ENCODE results near the gene AQP3. TPM values are rescaled to one million over a fixed set of nuclear protein-coding genes. Genes with fewer than 3 reads are reported as not detected.

The AQP3 gene
- total and polyA plus RNA-seq, 2 of the 13 experiments (the other 11 are each of a cell fraction or from before 2014, with no cell fraction given): 1.4 to 5.5 TPM

DNA sequence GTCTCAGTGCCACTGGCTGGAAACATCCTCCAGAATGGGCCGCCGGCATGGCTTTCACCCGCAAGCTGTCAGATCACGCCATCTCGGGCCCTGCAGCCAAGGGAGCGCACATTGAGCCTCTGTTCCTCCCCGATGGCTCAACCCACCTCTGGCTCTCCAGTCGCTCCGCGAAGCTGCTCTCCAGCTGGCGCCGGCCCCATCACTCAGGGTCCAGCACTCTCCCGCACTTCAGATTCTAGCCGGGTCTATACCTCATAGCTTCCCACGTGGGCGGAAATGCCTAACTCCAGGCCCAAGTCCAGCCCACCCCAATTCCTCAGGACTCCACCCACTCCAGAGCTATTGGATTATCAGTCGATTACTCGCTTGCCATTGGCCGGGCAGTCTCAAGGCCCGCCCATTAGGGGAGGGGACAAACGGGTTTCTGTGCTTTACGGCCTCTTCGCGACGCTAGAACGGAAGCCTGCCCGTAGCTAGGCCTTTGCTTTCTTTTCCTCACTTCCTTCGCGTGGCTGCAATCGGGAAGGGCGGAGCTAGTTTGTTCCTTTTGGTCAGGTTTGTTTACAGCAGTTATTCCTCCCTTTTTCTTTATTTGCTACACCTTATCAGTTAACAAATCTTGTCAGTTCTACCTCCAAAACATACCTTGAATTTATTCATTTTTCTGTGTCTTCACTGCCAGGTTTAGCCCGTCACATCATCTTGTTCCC, 26.4 kb upstream of the AQP3 start, which contains the start of gene NOL6 (continued):
- TF ChIP-seq ZNF891 (CRISPR knock-in tag; IDR thresholded peaks at IDR 0.05) (peak; percentile 80; the same call in 1 of the 2 replicates), PAWR (CRISPR knock-in tag; IDR thresholded peaks at IDR 0.05; ENCODE audit: borderline replicate concordance) (no peak), ZMAT5 (CRISPR knock-in tag; IDR thresholded peaks at IDR 0.05; ENCODE audit: borderline replicate concordance, low read depth) (no peak), KDM1A (CRISPR knock-in tag; IDR thresholded peaks at IDR 0.05) (no peak), ZNF251 (CRISPR knock-in tag; IDR thresholded peaks at IDR 0.05) (no peak), KLF16 (CRISPR knock-in tag; IDR thresholded peaks at IDR 0.05) (peak in 1 of 2 experiments; percentile 76; a peak in 1 of 4 replicates), POGZ (CRISPR knock-in tag; IDR thresholded peaks at IDR 0.05) (peak; percentile 68), ARNT2 (CRISPR knock-in tag; IDR thresholded peaks at IDR 0.05; ENCODE audit: low read depth) (no peak), ZNF652 (CRISPR knock-in tag; IDR thresholded peaks at IDR 0.05; ENCODE audit: borderline replicate concordance, low read depth) (no peak), ELF4 (CRISPR knock-in tag; IDR thresholded peaks at IDR 0.05; ENCODE audit: borderline replicate concordance) (peak; percentile 66; the same call in 1 of the 2 replicates), ZMYM4 (CRISPR knock-in tag; IDR thresholded peaks at IDR 0.05) (peak; percentile 79), ZNF274 (CRISPR knock-in tag; IDR thresholded peaks at IDR 0.05) (no peak; the same call in 1 of the 2 replicates), NPAS2 (CRISPR knock-in tag; IDR thresholded peaks at IDR 0.05; ENCODE audit: borderline replicate concordance) (no peak), CAMTA2 (CRISPR knock-in tag; IDR thresholded peaks at IDR 0.05; ENCODE audit: borderline replicate concordance) (no peak), DRAP1 (CRISPR knock-in tag; IDR thresholded peaks at IDR 0.05) (peak; percentile 85), ZNF552 (CRISPR knock-in tag; IDR thresholded peaks at IDR 0.05; ENCODE audit: borderline replicate concordance) (no peak), GLMP (CRISPR knock-in tag; IDR thresholded peaks at IDR 0.05; ENCODE audit: borderline replicate concordance) (no peak), HOXD1 (CRISPR knock-in tag; IDR thresholded peaks at IDR 0.05) (no peak), MNT (IDR thresholded peaks at IDR 0.05) (peak; percentile 87), ZNF431 (CRISPR knock-in tag; IDR thresholded peaks at IDR 0.05; ENCODE audit: borderline replicate concordance, low read depth) (no peak)
- TF ChIP-seq, protein P1, sequence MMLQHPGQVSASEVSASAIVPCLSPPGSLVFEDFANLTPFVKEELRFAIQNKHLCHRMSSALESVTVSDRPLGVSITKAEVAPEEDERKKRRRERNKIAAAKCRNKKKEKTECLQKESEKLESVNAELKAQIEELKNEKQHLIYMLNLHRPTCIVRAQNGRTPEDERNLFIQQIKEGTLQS (CRISPR knock-in tag; IDR thresholded peaks at IDR 0.05): no peak
- TF ChIP-seq, protein P2, sequence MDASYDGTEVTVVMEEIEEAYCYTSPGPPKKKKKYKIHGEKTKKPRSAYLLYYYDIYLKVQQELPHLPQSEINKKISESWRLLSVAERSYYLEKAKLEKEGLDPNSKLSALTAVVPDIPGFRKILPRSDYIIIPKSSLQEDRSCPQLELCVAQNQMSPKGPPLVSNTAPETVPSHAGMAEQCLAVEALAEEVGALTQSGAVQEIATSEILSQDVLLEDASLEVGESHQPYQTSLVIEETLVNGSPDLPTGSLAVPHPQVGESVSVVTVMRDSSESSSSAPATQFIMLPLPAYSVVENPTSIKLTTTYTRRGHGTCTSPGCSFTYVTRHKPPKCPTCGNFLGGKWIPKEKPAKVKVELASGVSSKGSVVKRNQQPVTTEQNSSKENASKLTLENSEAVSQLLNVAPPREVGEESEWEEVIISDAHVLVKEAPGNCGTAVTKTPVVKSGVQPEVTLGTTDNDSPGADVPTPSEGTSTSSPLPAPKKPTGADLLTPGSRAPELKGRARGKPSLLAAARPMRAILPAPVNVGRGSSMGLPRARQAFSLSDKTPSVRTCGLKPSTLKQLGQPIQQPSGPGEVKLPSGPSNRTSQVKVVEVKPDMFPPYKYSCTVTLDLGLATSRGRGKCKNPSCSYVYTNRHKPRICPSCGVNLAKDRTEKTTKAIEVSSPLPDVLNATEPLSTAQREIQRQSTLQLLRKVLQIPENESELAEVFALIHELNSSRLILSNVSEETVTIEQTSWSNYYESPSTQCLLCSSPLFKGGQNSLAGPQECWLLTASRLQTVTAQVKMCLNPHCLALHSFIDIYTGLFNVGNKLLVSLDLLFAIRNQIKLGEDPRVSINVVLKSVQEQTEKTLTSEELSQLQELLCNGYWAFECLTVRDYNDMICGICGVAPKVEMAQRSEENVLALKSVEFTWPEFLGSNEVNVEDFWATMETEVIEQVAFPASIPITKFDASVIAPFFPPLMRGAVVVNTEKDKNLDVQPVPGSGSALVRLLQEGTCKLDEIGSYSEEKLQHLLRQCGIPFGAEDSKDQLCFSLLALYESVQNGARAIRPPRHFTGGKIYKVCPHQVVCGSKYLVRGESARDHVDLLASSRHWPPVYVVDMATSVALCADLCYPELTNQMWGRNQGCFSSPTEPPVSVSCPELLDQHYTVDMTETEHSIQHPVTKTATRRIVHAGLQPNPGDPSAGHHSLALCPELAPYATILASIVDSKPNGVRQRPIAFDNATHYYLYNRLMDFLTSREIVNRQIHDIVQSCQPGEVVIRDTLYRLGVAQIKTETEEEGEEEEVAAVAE (CRISPR knock-in tag; IDR thresholded peaks at IDR 0.05; ENCODE audit: borderline replicate concordance): no peak

Measured in HepG2 (cell line).